PC-9 (cell line): ENCODE results near the gene TBRG4.

Experiments
- EZH2 ChIP-seq: fragments of 200-600 bp; sonication (generic); IDR thresholded peaks from 2 replicates; pipeline ENCODE4 v1.8.0; 2017; ENCODE audit warnings: antibody characterized with exemption, low read depth
- TF ChIP-seq, protein P1 (sequence below): fragments of 200-600 bp; sonication (generic); conservative IDR thresholded peaks from 2 replicates; pipeline ENCODE4 v1.6.1; 2017; ENCODE audit warnings: mixed run types, antibody characterized with exemption, mild to moderate bottlenecking, moderate library complexity

DNA sequence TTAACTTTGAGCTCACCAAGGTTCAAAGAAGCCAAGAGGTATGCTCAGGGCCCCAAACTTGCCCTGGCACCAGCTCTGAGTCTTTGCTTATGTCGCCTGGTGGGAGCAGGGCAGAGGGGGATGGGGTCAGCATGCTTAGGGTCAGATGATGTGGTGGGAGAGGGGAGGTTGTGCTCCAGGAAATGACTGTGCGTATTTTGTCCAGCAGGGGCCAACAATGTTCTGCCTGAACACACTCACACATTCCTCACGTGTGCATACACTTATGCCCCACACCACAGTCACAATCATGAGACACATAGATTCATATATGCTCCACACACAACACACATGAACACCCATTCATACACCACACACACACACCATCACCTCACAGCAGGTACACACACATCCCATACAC is 41.7 kb upstream of the TBRG4 start:
- TF ChIP-seq, protein P1, sequence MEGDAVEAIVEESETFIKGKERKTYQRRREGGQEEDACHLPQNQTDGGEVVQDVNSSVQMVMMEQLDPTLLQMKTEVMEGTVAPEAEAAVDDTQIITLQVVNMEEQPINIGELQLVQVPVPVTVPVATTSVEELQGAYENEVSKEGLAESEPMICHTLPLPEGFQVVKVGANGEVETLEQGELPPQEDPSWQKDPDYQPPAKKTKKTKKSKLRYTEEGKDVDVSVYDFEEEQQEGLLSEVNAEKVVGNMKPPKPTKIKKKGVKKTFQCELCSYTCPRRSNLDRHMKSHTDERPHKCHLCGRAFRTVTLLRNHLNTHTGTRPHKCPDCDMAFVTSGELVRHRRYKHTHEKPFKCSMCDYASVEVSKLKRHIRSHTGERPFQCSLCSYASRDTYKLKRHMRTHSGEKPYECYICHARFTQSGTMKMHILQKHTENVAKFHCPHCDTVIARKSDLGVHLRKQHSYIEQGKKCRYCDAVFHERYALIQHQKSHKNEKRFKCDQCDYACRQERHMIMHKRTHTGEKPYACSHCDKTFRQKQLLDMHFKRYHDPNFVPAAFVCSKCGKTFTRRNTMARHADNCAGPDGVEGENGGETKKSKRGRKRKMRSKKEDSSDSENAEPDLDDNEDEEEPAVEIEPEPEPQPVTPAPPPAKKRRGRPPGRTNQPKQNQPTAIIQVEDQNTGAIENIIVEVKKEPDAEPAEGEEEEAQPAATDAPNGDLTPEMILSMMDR = no peak
- TF ChIP-seq EZH2 = no peak
